ENCODE results near the gene HYCC1.
"Not testable (repeated sequence)": the region's sequence is repeated elsewhere in the genome, so short reads cannot be mapped to it uniquely, and the experiment has no call there.

Gene HYCC1
- total RNA-seq = 44.8 to 50.5 reads per million in 2 experiments

DNA sequence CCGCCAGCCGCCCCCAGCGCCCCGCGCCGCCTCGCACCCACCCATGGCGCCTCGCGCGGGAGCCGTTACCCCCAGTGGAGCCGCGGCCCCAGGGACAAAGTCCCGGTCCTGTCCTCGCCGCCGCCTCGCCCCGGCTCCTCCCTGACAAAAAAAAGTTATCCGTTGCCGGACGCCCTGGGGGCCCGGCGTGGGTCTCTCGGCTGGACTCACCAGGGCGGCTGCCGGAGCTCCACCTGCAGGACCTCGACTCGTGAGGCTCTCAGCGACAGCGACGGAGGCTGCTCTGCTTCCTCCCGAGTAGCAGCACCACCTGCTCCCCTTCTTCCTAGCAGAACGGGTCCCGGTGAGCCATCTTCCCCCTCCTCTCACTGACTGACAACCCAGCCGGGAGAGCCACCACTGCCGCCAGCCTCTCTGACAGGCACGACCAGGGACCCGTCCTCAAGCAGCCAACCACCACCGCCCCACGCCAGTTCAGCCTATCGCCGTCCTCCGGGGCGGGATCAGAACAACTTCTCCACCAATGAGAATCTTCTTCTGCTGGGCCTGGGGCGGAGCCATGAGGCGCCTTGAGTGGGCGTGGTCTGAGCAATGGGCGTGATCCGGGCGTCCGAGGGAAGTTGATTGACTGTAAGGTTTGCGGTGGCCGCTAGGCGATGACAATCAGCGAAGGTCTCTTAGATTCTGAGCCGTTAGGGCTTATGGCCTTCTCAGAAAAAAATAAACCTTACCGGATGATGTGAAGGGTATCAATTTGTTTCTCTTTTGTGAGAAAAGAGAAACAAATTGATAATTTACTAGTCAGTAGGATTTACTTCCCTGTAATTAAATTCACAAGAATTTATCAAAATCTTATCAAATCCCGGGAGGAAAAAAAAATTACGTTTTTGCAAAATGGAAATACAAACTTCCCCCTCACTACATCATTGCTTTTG is at the start of gene HYCC1:
HYCC1 (minus strand) TSS at position 416 of the 935 bp plus-strand sequence. CDS start 23,019 bp downstream, outside the sequence.
- peak; percentile 98 for DNase-seq (ENCODE audit: low read depth)

DNA sequence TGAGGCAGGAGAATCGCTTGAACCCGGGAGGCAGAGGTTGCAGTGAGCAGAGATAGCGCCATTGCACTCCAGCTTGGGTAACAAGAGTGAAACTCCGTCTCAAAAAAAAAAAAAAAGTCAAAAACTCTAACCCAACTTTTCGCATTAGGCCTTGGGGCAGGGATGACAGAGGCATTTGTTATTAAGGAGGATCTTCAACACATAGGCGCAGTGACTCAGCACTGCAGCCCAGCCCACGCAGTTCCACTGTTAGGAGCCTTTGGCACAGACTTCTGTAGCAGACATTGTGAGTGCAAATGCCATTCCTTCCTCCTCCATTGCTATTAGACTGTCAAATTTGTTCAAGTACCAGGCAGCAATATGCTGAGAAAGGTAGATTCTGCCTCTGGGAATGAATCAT is 48.5 kb upstream of the HYCC1 start:
- DNase-seq (ENCODE audit: low read depth) = no peak

DNA sequence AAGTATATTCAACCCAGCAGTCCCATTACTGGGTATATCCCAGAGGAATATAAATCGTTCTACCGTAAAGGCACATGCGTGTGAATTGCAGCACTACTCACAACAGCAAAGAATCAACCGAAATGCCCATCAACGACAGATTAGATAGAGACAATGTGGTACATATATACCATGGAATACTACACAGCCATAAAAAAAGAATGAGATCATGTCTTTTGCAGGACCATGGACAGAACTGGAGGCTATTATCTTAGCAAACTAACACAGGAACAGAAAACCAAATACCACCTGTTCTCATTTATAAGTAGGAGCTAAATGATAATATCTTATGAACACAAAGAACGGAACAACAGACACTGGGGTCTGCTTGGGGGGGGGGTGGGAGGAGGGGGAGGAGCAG is 47.4 kb upstream of the HYCC1 start:
- no peak for DNase-seq (ENCODE audit: low read depth)

DNA sequence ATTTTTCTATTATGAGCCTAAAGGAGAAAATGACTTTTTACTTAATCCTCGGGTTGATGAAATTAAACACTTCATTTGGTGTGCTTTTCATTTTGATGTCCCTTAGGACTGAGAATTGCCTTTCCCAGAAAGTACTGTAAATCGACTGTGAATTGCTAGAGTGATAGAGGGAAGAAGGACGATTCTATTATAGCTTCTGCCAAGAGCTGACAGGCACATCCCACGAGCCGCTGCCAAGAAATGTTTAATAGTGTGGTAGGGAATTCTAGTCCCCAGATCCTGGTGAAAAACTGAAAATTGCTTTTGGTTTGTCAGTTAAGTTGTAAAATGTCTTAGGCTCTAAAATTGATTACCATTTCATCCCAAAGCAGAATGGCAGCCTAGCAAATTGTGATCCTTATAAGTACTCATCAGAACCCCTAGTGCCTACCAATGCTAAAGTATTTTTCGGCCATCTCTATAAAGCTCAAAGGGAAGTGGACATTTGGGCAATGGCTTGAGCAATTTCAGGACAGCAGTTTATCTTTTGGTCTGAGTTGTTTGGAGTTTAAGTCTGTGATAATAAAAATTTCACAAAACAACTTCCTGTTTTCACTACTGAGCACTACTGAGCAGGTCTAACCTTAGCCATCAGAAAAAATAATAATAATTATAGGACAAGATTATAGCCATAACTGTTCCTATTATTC is 44.6 kb upstream of the HYCC1 start:
- no peak for DNase-seq (ENCODE audit: low read depth)

DNA sequence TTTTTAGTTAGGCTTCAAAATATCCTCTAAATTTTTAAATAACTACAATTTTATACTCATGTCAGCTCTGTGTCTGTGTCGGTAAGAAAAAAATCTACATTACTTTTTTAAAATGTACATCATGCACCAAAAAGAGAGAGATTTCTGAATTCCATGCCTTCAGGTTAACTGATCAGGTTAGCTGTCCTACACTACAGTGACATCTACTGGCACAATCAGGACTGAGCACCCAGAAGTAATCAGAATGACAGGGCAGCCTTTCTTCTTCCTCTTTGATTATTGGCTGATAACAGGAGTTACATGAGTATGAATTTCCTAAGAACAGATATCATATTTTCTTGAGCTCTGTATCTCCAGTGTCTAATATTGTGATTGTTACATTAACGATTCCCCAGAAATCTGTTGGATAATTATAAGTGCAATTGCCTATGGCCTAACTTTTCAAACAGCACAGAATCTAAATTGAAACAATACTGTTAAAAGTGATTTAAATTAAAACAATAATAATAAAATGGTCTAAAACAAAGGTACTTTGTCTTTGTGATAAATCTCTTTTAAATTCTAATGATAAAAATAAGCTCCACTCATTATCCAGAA is 41.8 kb upstream of the HYCC1 start:
- peak; percentile 36 for DNase-seq (ENCODE audit: low read depth)

DNA sequence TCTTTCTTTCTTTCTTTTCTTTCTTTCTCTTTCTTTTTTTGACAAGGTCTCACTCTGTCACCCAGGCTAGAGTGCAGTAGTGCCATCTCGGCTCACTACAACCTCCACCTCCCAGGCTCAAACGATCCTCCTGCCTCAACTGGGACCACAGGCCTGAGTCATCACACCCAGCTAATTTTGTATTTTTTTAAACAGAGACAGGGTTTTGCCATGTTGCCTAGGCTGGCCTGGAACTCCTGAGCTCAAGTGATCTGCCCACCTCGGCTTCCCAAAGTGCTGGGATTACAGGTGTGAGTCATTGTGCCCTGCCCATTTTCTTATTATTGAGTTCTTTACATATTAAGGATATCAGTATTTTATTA is 37.2 kb upstream of the HYCC1 start:
- DNase-seq (ENCODE audit: low read depth) = not testable (repeated sequence)

DNA sequence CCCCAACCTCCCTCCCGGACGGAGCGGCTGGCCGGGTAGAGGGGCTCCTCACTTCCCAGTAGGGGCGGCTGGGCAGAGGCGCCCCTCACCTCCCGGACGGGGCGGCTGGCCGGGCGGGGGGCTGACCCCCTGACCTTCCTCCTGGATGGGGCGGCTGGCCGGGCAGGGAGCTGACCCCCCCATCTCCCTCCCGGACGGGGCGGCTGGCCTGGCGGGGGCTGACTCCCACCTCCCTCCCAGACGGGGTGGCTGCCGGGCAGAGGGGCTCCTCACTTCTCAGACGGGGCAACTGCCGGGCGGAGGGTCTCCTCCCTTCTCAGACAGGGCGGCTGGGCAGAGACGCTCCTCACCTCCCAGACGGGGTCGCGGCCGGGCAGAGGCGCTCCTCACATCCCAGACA is 32.4 kb upstream of the HYCC1 start:
- not testable (repeated sequence) for DNase-seq (ENCODE audit: low read depth)

DNA sequence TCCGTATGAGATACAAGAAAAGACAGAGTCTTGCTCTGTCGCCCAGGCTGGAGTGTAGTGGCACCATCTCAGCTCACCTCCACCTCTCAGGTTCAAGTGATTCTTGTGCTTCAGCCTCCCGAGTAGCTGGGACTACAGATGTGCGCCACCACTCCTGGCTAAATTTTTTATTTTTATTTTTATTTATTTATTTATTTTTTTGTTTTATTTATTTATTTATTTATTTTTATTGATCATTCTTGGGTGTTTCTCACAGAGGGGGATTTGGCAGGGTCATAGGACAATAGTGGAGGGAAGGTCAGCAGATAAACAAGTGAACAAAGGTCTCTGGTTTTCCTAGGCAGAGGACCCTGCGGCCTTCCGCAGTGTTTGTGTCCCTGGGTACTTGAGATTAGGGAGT is 31.2 kb upstream of the HYCC1 start:
- not testable (repeated sequence) for DNase-seq (ENCODE audit: low read depth)

DNA sequence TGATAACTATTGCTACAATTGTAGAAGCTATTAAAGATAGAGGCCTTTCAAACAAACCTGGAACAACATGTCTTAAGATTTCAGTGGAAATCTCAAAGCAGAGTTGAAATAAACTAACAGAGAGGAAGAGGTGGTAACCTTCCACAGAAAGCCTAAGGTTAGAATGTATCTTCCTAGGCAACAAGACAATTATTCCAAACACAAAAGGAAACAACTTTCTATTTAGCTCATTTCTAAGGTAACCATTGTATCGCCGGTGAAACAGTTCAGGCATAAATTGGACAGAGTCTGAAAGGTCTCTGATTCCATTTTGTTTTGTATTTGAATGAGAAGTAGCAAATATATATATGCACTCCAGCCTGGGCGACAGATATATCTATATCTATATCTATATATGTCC is 30.7 kb upstream of the HYCC1 start:
- no peak for DNase-seq (ENCODE audit: low read depth)

DNA sequence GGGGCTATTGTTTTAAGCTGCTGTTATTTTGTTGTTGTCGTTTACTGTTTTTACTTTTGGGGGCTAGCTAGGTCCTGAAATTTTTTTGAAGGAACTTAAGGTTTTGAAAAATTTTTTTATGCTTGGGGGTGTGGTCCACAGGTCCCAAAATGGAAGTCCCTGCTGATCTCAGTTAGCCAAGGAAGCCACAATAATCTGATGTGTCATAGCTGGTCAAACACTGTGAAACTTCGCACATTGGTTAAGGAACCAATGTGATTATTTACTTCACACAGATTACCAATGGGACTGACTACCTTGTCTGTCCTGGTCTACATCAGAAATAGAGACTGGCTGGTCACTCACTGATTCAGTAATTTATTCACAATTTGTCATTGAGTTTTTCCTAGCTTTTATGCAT is 29.5 kb upstream of the HYCC1 start:
- DNase-seq (ENCODE audit: low read depth) = no peak

DNA sequence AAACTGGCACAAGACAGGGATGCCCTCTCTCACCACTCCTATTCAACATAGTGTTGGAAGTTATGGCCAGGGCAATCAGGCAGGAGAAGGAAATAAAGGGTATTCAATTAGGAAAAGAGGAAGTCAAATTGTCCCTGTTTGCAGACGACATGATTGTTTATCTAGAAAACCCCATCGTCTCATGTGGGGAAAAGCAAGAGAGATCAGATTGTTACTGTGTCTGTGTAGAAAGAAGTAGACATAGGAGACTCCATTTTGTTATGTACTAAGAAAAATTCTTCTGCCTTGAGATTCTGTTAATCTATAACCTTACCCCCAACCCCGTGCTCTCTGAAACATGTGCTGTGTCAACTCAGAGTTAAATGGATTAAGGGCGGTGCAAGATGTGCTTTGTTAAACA is 25.7 kb upstream of the HYCC1 start:
- not testable (repeated sequence) for DNase-seq (ENCODE audit: low read depth)

DNA sequence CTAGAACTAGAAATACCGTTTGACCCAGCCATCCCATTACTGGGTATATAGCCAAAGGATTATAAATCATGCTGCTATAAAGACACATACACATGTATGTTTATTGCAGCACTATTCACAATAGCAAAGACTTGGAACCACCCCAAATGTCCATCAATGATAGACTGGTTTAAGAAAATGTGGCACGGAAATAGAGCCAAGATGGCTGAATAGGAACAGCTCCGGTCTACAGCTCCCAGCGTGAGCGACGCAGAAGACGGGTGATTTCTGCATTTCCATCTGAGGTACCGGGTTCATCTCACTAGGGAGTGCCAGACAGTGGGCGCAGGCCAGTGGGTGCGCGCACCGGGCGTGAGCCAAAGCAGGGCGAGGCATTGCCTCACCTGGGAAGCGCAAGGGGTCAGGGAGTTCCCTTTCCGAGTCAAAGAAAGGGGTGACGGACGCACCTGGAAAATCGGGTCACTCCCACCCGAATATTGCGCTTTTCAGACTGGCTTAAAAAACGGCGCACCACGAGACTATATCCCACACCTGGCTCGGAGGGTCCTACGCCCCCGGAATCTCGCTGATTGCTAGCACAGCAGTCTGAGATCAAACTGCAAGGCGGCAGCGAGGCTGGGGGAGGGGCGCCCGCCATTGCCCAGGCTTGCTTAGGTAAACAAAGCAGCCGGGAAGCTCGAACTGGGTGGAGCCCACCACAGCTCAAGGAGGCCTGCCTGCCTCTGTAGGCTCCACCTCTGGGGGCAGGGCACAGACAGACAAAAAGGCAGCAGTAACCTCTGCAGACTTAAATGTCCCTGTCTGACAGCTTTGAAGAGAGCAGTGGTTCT is 21.8 kb upstream of the HYCC1 start:
- DNase-seq (ENCODE audit: low read depth) = not testable (repeated sequence)

DNA sequence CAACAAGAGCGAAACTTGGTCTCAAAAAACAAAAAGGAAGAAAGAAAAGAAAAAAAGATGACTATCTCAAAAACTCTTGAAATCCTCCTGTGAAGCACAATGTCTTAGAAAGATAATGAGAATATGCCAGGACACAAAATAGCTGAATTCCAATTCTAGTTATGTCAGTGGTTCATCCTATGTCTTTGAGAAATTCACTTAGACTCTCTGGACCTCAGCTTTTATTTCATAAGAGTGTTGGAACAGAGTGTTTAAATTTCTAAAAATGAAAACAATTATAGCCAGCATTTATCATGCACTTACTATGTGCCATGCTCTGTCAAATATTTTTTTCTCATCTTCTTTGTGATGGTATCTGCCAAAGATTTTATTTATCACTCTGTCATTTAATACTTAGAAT is 13.3 kb upstream of the HYCC1 start:
- DNase-seq (ENCODE audit: low read depth) = no peak

DNA sequence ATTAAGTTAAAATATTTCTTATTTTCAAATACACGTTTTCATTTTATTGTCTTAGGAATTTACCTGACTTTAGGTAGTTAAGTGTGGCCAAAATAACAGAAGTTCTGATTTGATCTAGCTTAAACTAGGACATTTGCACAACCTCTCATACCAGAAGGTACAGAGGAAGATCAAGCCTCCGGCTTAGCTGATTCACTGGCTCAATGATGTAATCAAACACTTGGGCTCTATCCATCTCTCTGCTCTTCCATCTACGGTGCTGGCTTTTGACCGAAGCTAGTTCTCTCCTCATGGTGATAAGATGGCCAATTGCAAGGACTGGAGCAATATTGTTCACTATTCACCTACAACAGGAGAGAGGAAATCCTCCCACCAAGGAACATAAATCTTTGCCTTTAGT is 12.2 kb upstream of the HYCC1 start:
- DNase-seq (ENCODE audit: low read depth) = no peak

DNA sequence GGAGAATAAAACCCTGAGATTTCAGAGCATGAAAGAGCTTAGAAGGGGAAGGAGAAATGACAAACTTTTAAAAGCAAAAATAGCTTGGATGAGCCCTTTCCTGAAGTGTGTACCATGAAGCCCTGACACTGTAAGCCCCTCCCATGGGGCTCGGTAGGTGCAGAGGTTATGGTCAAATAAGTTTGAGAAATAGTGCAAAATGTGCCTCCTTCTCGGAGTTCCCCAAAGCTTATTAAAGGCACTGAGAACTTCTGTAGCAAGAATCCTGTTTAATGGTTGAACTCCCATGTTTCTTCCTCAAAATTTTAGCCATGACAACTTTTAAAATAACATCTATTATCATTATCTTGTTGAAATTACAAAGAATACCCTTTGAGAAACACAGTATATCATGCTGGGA is 10.5 kb upstream of the HYCC1 start:
- DNase-seq (ENCODE audit: low read depth) = no peak

DNA sequence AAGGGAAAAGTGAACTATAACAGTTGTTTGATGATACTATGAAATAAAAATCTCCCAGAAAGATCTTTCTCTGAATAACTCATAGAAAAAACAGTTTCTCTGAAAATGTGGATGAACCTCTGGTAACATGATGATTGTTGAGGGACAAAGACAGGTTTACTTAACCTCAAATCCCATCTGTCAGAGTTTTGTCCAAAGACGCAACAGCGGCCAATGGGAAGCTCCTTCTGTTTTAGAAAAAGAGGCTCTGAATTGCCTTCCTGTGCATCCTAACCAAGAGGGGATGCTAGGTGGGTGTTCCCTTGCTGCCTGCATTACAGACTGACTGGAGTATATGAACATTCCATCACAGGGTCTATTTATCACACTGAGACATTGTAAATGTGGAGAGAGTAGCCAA is 8.9 kb upstream of the HYCC1 start:
- no peak for DNase-seq (ENCODE audit: low read depth)

DNA sequence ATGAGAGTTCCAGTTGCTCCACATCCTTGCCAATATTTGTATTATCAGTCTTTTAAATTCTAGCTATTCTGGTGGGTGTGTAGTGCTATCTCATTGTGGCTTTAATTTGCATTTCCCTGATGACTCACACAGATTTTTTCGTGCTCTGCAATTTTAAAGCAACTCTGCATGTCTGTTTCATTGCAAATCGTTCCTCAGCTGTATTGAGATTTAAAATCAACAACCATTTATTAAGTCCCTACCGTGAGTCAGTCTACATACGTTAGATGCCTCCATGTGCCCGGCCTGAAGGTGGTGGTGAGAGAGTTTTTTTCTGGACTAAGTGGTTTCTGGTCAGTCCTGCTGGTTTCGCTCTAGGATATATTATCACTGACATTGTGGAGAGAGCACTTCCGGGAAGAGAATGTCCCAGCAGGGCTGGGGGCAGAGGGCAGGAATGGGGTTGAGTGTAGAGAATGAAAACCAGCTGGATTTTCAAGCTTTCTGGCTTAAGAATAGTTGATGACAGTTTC is 8.4 kb upstream of the HYCC1 start:
- no peak for DNase-seq (ENCODE audit: low read depth)

DNA sequence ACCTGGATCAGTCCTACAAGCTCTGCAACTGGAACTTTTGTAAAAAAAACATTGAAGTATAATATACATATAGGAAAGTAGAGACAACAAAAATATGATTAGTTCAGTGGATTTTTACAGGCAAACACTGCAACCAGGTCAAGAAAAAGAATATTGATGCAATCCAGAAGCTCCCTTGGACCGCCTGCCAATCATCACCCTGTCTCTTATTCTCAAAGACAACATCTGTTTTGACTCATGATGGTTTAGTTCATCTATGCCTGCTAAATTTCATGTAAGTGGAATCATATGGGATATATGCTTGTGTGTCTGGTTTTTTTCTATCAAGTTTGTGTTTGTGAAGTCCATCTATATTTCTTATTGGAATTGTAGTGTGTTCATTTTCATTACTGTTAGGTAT is 7.7 kb upstream of the HYCC1 start:
- no peak for DNase-seq (ENCODE audit: low read depth)

DNA sequence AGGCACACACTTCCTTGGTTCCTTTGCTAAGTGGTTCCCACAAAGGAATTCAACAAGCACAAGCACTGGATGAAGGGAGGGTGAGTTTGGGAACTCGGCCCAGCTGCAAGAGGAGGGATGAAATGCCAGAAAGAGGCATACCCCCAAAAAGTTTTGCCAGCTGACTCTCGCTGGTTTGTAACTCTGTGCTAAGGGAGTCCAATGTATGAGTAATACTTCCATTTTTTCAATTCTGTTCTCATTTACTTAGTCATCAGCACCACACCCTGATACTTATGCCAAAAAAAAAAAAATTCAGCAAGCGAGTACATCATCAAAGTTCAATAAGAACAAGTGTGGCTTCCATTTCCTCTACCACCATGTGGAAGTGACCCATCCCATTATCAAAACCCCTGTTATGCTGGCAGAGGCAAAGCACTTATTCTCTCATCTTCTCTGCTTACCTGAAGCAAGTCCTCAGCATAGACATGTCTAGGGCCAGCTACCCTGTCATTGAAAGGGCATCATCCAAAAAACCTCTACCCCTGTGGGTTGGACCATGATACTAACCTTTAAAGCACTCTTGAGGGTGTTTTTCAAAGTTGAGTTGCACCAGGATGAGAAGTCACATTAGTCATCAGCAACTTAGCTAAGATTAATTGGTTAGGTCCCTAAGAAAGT is 6.9 kb upstream of the HYCC1 start:
- no peak for DNase-seq (ENCODE audit: low read depth)

DNA sequence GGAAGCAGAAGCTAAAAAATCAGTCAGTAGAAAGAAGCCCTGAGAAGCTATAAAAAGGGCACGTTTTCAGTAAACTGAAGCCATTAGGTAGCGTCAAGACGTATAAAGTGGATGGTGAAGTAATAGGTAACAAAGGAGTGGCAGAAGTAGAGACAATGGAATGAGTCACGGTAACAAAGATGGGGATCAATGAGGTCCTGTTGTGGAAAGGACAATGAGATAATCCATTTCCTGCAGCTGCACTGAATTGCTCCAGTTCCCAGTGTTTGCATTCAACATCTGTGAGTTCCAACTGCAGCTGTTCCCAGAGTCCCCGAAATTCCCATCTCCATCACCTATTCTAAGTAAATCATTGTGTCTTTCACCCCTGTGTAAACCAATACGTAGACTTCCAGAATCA is 4.8 kb upstream of the HYCC1 start:
- no peak for DNase-seq (ENCODE audit: low read depth)

DNA sequence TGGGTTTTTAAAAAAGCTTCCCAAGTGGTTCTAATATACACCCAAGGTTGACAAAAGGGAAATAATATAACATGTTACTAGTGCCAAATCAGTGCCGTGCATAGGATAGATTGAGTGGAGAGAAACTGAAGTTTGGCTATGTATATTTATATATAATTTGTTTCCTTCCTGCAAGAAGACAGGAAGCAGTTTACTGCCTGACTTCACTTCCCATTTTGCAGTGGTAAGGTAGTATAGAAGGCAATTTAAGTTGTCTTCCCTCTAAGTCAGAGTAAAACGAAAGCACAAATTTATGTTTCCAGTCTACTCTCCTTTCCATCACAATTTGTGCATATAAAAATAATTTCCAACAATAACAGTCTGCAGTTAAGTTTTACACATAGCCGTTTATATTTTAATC is 3.4 kb upstream of the HYCC1 start:
- DNase-seq (ENCODE audit: low read depth) = no peak

Measured in T follicular helper cell (primary cell).